Duodenal mucosa (tissue), 2 donors: ENCODE results near the gene HS6ST3.

Experiments used
- H3K27ac ChIP-seq: one replicate; pipeline ENCODE4 v1.7.0; 2013; ENCODE audit warnings: low read depth, low read length
- H3K27me3 ChIP-seq, 2 donors: one replicate each; pipeline ENCODE4 v1.7.0; 2013; ENCODE audit warnings: low read length in 2 of 2, control low read depth in 1 of 2; ENCODE audit not compliant: insufficient read depth in 2 of 2, control insufficient read depth in 1 of 2
- H3K36me3 ChIP-seq, 2 donors: one replicate each; pipeline ENCODE4 v1.7.0; 2013; ENCODE audit warnings: low read length in 2 of 2, control low read depth in 1 of 2; ENCODE audit not compliant: insufficient read depth in 2 of 2, control insufficient read depth in 1 of 2
- H3K4me1 ChIP-seq, 2 donors: one replicate each; pipeline ENCODE4 v1.7.0; 2013; ENCODE audit warnings: low read length in 2 of 2, control low read depth in 1 of 2; ENCODE audit not compliant: insufficient read depth in 2 of 2, control insufficient read depth in 1 of 2
- H3K4me3 ChIP-seq, 2 donors: one replicate each; pipeline ENCODE4 v1.7.0; 2013; ENCODE audit warnings: low read length in 2 of 2, low read depth in 1 of 2
- H3K9ac ChIP-seq, 2 donors: one replicate each; pipeline ENCODE4 v1.7.0; 2013; ENCODE audit warnings: low read length in 2 of 2, low read depth in 1 of 2
- H3K9me3 ChIP-seq, 2 donors: one replicate each; pipeline ENCODE4 v1.7.0; 2013; ENCODE audit warnings: low read length in 2 of 2, control low read depth in 1 of 2; ENCODE audit not compliant: control insufficient read depth in 1 of 2

HS6ST3 gene

DNA sequence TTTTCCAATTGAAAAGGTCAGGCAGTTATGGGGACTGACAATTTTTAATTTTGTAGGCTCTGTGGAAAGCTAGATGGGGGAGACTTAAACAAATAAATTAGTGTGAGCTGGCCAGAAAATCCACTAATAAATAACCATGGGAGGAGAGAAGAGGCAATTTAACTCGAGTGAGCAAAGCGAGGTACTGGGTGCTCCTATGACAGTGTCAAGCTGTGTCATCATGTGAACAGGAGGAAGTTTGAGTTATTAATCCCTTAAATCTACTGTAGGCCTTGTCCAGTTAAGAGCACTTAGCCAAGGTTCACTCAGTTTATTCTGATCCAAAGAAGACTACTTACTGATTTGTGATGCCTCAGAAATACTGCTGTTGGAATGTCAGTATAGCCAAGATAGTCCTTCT is 781.6 kb downstream of the HS6ST3 start:
- H3K9me3 ChIP-seq, result no peaks in the 10 kb centered on the region
- no peaks in the 10 kb centered on the region for H3K27me3 ChIP-seq
- H3K4me3 ChIP-seq, result no peak overlapping the region
- no peak overlapping the region for H3K27ac ChIP-seq
- H3K36me3 ChIP-seq, result no peaks in the 10 kb centered on the region
- no peak overlapping the region for H3K9ac ChIP-seq
- H3K4me1 ChIP-seq, result no peaks in the 10 kb centered on the region

- no peak overlapping the region for H3K9ac ChIP-seq
- H3K36me3 ChIP-seq, result no peaks in the 10 kb centered on the region
- H3K27ac ChIP-seq, result no peak overlapping the region
- H3K4me1 ChIP-seq, result no peaks in the 10 kb centered on the region
- no peaks in the 10 kb centered on the region for H3K27me3 ChIP-seq
- no peaks in the 10 kb centered on the region for H3K9me3 ChIP-seq
- no peak overlapping the region for H3K4me3 ChIP-seq
Observed at GRCh38 chr13:96880419-96880818, 790.5 kb downstream of the HS6ST3 start.
